Caki2 (cell line): ENCODE data around the gene BTBD9. TPM values are rescaled to one million over a fixed set of nuclear protein-coding genes. Genes with fewer than 3 reads are reported as not detected.
"Not testable (repeated sequence)": the region's sequence is repeated elsewhere in the genome, so short reads cannot be mapped to it uniquely, and the experiment has no call there.

Experiments used
- DNase-seq: peaks from one replicate; pipeline ENCODE4 v3.0.0-alpha.2; 2015; ENCODE audit warnings: low read depth
- in situ Hi-C: cut with HindIII; loops from 2 replicates; pipeline ENCODE4 v1.10.0; 2016; ENCODE audit warnings: low sequenced_read_pairs, low pct_unique_long_range_greater_than_20kb, mixed read lengths
- total RNA-seq: library from RNA; depleted of rRNA; stranded (reverse); fragments of >200 nt; shearing (Covaris generic); gene quantifications from 2 replicates; pipeline ENCODE4 v1.2.3, GENCODE V29; 2014; ENCODE audit warnings: low replicate concordance

The BTBD9 gene
- total RNA-seq, 1 experiment from 2014 or later = 17.0 TPM

- in situ Hi-C loops = no loop called here
- DNase-seq = no peak
These were observed 11.5 kb upstream of the BTBD9 start for GRCh38 chr6:38651121-38651784.

GRCh38 chr6:38650207-38650752 is 10.6 kb upstream of the BTBD9 start:
- in situ Hi-C loops = no loop called here
- DNase-seq = no peak

- DNase-seq = no peak
- in situ Hi-C loops = no loop called here
These were observed 10.0 kb upstream of the BTBD9 start for GRCh38 chr6:38649744-38650143.

- in situ Hi-C loops = no loop called here
These were observed 8.9 kb upstream of the BTBD9 start for GRCh38 chr6:38648629-38649028.

GRCh38 chr6:38646166-38646878 is 6.6 kb upstream of the BTBD9 start:
- in situ Hi-C loops = no loop called here
- no peak for DNase-seq

More at GRCh38 chr6:38648629-38649028, 8.9 kb upstream of the BTBD9 start:
- no peak for DNase-seq

- in situ Hi-C loops = no loop called here
- no peak for DNase-seq
These were observed 5.2 kb upstream of the BTBD9 start for GRCh38 chr6:38644951-38645350.

DNA sequence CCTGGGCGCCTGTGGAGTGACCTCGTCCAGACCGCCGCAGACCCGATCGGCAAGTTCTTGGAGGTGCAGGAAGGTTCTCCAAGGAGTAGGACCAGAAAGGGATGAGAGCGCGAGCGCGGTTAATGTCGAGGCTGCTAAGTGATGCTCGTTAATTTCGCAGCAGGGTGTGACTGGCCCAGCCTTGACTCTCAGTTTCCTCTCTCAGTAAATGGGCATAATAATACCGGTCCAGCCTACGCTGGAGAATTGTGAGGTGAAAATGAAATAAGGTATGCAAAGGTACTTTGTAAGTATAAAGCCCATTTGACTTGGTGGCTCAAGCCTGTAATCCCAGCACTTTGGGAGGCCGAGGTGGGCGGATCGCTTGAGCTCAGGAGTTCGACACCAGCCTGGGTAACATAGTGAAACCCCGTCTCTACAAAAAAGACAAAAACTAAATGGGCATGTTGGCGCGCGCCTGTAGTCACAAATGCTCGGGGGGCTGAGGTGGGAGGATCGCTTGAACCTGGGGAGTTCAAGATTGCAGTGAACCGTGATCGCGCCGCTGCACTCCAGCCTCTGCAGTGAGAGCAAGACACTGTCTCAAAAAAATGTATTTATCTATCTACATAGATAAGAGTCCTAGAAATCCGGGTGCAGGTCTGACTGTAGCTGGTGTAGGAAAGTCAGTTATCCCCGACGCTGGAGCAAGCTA is 634 bp upstream of the BTBD9 start:
- in situ Hi-C loops = no loop called here
- DNase-seq = no peak

- in situ Hi-C loops = no loop called here
- no peak for DNase-seq
These were observed 710 bp downstream of the BTBD9 start for GRCh38 chr6:38638941-38639497.

- no peak for DNase-seq
- in situ Hi-C loops = no loop called here
These were observed 2.0 kb downstream of the BTBD9 start for GRCh38 chr6:38637756-38638155.

DNA sequence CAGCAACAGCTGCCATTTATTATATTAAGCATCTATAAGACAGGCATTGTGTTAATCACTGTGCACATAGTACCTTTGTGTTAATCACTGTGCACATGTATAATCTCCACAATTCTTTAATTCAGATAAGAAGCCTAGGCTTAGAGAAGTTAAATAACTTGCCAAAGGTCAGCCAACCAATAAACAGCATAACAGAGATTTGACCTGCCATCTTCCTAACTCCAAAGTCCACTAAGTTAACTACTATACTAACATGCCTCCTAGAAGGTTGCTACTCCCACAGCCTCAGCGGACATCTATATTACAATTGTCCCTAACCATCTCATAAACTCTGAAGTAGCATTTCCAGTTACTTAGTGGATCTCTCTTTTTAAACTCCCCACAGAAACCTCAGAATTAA is 3.7 kb downstream of the BTBD9 start:
- in situ Hi-C loops = no loop called here

DNA sequence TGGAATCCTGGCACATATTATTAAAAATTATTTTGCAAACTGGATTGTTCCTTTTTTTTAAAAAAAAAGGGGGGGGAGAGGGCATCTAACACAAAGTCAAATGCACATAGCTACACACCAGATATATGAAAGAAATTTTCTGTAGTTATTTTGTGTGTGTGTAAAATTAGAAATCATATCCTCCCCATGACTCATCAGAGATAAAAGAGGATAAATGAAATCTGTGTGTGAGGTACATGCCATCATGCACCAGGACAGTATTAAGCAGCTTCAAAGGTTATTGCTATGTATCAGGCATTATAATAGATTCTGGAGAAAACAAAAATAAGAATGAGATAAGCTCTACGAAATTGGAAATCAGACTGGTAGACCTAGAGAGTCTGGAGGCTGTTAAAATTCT is 5.2 kb downstream of the BTBD9 start:
- in situ Hi-C loops = no loop called here
- no peak for DNase-seq

More for the DNA sequence above, 3.7 kb downstream of the BTBD9 start:
- no peak for DNase-seq

GRCh38 chr6:38632490-38632889 is 7.2 kb downstream of the BTBD9 start:
- no peak for DNase-seq
- in situ Hi-C loops = no loop called here

GRCh38 chr6:38631186-38631783 is 8.4 kb downstream of the BTBD9 start:
- in situ Hi-C loops = no loop called here
- DNase-seq = no peak

DNA sequence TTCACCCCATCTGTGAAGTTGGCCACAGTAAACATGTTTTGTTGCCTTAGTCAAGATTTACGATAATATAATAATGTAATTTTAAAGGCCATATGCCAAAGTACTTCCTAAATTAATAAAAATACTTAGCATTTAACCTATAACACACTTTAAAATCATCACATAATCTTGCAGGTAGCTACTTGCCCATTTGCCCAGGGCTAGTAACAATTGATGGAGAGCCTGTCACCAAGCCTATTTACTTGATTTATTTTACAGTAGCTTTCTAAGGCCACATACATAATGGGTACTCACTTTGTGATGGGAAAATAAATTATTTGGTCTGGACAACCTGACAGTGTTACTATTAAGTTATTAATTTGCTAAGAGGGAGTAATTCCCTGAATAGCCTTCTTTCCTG is 14.5 kb downstream of the BTBD9 start:
- DNase-seq = no peak
- in situ Hi-C loops = no loop called here

- in situ Hi-C loops, DNase-seq: not testable (repeated sequence)
These were observed 20.4 kb downstream of the BTBD9 start for GRCh38 chr6:38619342-38619741.

GRCh38 chr6:38618301-38618700 is 21.4 kb downstream of the BTBD9 start:
- in situ Hi-C loops, DNase-seq: not testable (repeated sequence)

- DNase-seq = no peak
- in situ Hi-C loops = no loop called here
These were observed 21.9 kb downstream of the BTBD9 start for GRCh38 chr6:38617856-38618255.

DNA sequence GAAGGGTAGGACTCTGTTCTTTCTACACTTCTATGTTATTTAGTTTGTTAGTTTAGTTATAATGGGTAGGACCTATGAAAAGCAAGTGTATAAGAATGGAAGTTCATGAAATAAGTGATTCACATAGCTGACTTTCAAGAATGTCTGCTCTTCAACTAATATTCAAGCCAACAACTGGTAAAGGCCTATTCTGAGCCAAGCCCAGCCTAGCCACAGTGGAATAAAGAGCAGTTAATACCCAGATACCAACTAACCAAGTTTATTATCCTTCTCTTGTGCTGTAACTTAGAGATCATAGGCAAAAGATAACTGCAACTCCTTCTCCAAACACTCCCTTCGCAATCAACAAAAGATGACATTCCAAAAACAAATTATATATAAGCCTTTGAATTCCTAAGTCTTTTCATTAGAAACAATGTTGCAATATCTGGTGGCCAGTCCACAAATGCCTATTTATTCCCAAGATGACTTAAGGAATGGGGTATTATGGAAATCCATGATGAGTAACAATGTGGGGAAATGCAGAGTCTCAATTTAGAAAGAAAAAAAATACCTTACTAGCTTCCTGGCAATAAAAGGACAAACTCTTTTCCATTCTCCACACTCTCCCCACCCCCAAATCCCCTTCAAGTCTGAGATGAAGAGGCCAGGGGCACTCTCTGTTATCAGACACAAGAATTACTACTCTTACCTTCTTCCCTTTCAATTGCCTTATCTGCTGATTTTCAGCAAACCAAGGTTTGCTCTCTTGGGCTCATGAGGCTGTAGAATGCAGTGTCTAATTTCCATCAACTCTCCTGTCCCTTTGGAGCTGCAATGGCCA is 27.4 kb downstream of the BTBD9 start:
- in situ Hi-C loops = no loop called here
- no peak for DNase-seq
